Sciatic nerve (tissue), 2 donors: Measurements from ENCODE around the gene ERG. TPM values are rescaled to one million over a fixed set of nuclear protein-coding genes. Genes with fewer than 3 reads are reported as not detected.

Source experiments
- ATAC-seq: fragments of 200-7000 bp; cut with Tn5 transposase; one replicate; pipeline ENCODE4 v1.9.1; 2020; ENCODE audit warnings: mild to moderate bottlenecking, moderate library complexity
- DNase-seq: peaks from one replicate; pipeline ENCODE4 v3.0.0-alpha.2; 2020; ENCODE audit warnings: low spot score
- intact Hi-C: fragments of 100-400 bp; cut with DNase I; formaldehyde crosslinking; loops from one replicate; pipeline ENCODE4 v1.14.2; 2022
- total RNA-seq: library from RNA; stranded (reverse); fragmentation: NEBNext Ultra II Directional; extraction: Animal tissue kit (Norgen Biotek cat#: 25700); gene quantifications from one replicate; pipeline ENCODE4 v1.2.1, GENCODE V29; 2021
- donor health status: DM: no; HTN: no; CAD: no.
- donor health status: DM: no; HTN: no; CAD: no.

ERG gene
- total RNA-seq, 1 donor from 2014 or later, result 41.6 TPM

GRCh38 chr21:38447611-38448010 lies 50.7 kb downstream of the ERG start:
- intact Hi-C loops, result no loop called here
- DNase-seq (no peak), ATAC-seq (no peak)

GRCh38 chr21:38444691-38445090 lies 53.6 kb downstream of the ERG start:
- ATAC-seq, result no peak
- intact Hi-C loops, result no loop called here
- no peak for DNase-seq

GRCh38 chr21:38443110-38443509 lies 55.2 kb downstream of the ERG start:
- intact Hi-C loops, result no loop called here
- ATAC-seq, result no peak
- no peak for DNase-seq

- ATAC-seq, result no peak
These were observed 57.1 kb downstream of the ERG start for GRCh38 chr21:38441153-38441552.

GRCh38 chr21:38440746-38441145 lies 57.5 kb downstream of the ERG start:
- intact Hi-C loops, result no loop called here
- DNase-seq, result no peak
- no peak for ATAC-seq

More at GRCh38 chr21:38441153-38441552, 57.1 kb downstream of the ERG start:
- no peak for DNase-seq
- intact Hi-C loops, result no loop called here

GRCh38 chr21:38439957-38440356 lies 58.3 kb downstream of the ERG start:
- intact Hi-C loops, result no loop called here
- DNase-seq (no peak), ATAC-seq (no peak)

- intact Hi-C loops, result no loop called here
- DNase-seq (no peak), ATAC-seq (no peak)
These were observed 58.9 kb downstream of the ERG start for GRCh38 chr21:38439426-38439825.

GRCh38 chr21:38438462-38438893 lies 59.8 kb downstream of the ERG start:
- intact Hi-C loops, result no loop called here
- DNase-seq, result peak; percentile 82
- ATAC-seq, result peak; percentile 81

GRCh38 chr21:38436341-38436740 lies 61.9 kb downstream of the ERG start:
- intact Hi-C loops, result no loop called here
- ATAC-seq (no peak), DNase-seq (no peak)

GRCh38 chr21:38434913-38435533 lies 63.3 kb downstream of the ERG start:
- DNase-seq, result no peak
- intact Hi-C loops, result no loop called here
- no peak for ATAC-seq

GRCh38 chr21:38433471-38433870 lies 64.8 kb downstream of the ERG start:
- DNase-seq, result no peak
- intact Hi-C loops, result no loop called here
- no peak for ATAC-seq

GRCh38 chr21:38430401-38430984 lies 67.8 kb downstream of the ERG start:
- ATAC-seq, result no peak
- intact Hi-C loops, result no loop called here
- no peak for DNase-seq

- intact Hi-C loops, result no loop called here
- no peak for DNase-seq
These were observed 69.3 kb downstream of the ERG start for GRCh38 chr21:38429011-38429410.

GRCh38 chr21:38428211-38428610 lies 70.1 kb downstream of the ERG start:
- intact Hi-C loops, result no loop called here
- no peak for DNase-seq
- ATAC-seq, result no peak

More at GRCh38 chr21:38429011-38429410, 69.3 kb downstream of the ERG start:
- no peak for ATAC-seq

- intact Hi-C loops, result no loop called here
- ATAC-seq (no peak), DNase-seq (no peak)
These were observed 73.8 kb downstream of the ERG start for GRCh38 chr21:38424305-38425019.

GRCh38 chr21:38422082-38422481 lies 76.2 kb downstream of the ERG start:
- no peak for DNase-seq
- ATAC-seq, result no peak
- intact Hi-C loops, result no loop called here

GRCh38 chr21:38420140-38420539 lies 78.1 kb downstream of the ERG start:
- no peak for DNase-seq
- intact Hi-C loops, result no loop called here
- ATAC-seq, result no peak

- ATAC-seq, result no peak
- no peak for DNase-seq
- intact Hi-C loops, result no loop called here
These were observed 80.6 kb downstream of the ERG start for GRCh38 chr21:38417726-38418125.

GRCh38 chr21:38416791-38417190 lies 81.5 kb downstream of the ERG start:
- no peak for DNase-seq
- intact Hi-C loops, result no loop called here

GRCh38 chr21:38413958-38414548 lies 84.2 kb downstream of the ERG start:
- intact Hi-C loops, result no loop called here
- ATAC-seq (no peak), DNase-seq (no peak)

More at GRCh38 chr21:38416791-38417190, 81.5 kb downstream of the ERG start:
- no peak for ATAC-seq
